ENCODE results near the gene PRKG1. TPM values are rescaled to one million over a fixed set of nuclear protein-coding genes. Genes with fewer than 3 reads are reported as not detected.

Gene PRKG1
- total and polyA plus RNA-seq, 2 experiments from 2014 or later, result 18.2 to 21.1 TPM

DNA sequence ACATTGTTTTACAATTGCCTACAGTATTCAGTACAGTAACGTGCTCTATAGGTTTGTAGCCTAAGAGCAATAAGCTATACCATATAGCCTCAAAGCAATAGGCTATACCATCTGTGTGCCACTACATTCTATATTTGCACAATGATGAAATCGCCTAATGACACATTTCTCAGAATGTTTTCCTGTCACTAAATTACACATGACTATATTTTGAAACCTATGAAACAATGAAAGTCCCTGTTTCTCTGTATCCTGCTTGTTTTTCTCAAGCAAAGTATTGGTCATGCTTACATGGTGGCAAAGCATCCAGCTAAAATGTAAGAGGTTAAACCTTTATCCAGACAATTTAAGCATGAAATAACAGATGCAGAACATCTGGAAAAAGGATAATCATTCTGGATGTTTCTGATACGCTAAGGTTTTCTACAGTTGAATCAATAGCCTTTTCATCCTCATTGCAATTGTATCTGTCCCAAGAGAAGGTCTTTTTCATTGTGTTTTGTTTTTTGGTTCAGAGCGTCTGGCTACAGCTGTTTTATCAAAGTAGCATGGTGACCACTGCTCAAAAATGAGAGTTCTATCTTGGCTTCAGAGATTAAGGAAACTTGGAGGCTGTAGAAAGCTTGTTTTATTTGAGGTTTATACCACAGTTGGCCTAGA lies 543.4 kb downstream of the PRKG1 start:
- Mint-ChIP-seq H3K36me3 (ENCODE audit: low read depth) (no peaks in the 10 kb centered on the region), H3K4me3 (no peak overlapping the region), H3K27ac (no peak overlapping the region; the same call in 1 of the 2 replicates), H3K4me1 (peaks cover 11% of the 10 kb centered on the region), H3K27me3 (ENCODE audit: insufficient read depth, low read depth, poor library complexity) (peaks cover 5% of the 10 kb centered on the region), H3K9me3 (no peaks in the 10 kb centered on the region)
- H3K4me3 ChIP-seq, result no peak overlapping the region
- ATAC-seq (no peak), DNase-seq (ENCODE audit: low spot score) (no peak)
- no peak overlapping the region for H2AFZ ChIP-seq
- TF ChIP-seq, protein P1, sequence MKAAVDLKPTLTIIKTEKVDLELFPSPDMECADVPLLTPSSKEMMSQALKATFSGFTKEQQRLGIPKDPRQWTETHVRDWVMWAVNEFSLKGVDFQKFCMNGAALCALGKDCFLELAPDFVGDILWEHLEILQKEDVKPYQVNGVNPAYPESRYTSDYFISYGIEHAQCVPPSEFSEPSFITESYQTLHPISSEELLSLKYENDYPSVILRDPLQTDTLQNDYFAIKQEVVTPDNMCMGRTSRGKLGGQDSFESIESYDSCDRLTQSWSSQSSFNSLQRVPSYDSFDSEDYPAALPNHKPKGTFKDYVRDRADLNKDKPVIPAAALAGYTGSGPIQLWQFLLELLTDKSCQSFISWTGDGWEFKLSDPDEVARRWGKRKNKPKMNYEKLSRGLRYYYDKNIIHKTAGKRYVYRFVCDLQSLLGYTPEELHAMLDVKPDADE (IDR thresholded peaks at IDR 0.05), result no peak
- TF ChIP-seq, protein P2, sequence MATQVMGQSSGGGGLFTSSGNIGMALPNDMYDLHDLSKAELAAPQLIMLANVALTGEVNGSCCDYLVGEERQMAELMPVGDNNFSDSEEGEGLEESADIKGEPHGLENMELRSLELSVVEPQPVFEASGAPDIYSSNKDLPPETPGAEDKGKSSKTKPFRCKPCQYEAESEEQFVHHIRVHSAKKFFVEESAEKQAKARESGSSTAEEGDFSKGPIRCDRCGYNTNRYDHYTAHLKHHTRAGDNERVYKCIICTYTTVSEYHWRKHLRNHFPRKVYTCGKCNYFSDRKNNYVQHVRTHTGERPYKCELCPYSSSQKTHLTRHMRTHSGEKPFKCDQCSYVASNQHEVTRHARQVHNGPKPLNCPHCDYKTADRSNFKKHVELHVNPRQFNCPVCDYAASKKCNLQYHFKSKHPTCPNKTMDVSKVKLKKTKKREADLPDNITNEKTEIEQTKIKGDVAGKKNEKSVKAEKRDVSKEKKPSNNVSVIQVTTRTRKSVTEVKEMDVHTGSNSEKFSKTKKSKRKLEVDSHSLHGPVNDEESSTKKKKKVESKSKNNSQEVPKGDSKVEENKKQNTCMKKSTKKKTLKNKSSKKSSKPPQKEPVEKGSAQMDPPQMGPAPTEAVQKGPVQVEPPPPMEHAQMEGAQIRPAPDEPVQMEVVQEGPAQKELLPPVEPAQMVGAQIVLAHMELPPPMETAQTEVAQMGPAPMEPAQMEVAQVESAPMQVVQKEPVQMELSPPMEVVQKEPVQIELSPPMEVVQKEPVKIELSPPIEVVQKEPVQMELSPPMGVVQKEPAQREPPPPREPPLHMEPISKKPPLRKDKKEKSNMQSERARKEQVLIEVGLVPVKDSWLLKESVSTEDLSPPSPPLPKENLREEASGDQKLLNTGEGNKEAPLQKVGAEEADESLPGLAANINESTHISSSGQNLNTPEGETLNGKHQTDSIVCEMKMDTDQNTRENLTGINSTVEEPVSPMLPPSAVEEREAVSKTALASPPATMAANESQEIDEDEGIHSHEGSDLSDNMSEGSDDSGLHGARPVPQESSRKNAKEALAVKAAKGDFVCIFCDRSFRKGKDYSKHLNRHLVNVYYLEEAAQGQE (IDR thresholded peaks at IDR 0.05; ENCODE audit: unreplicated experiment), result no peak
- TF ChIP-seq ZNF114 (CRISPR knock-in tag; IDR thresholded peaks at IDR 0.05), result no peak
- TF ChIP-seq JUNB (IDR thresholded peaks at IDR 0.05; ENCODE audit: unreplicated experiment), result no peak
- no peak for TF ChIP-seq STAT1 (IDR thresholded peaks at IDR 0.05; ENCODE audit: unreplicated experiment)
- TF ChIP-seq, protein P3, sequence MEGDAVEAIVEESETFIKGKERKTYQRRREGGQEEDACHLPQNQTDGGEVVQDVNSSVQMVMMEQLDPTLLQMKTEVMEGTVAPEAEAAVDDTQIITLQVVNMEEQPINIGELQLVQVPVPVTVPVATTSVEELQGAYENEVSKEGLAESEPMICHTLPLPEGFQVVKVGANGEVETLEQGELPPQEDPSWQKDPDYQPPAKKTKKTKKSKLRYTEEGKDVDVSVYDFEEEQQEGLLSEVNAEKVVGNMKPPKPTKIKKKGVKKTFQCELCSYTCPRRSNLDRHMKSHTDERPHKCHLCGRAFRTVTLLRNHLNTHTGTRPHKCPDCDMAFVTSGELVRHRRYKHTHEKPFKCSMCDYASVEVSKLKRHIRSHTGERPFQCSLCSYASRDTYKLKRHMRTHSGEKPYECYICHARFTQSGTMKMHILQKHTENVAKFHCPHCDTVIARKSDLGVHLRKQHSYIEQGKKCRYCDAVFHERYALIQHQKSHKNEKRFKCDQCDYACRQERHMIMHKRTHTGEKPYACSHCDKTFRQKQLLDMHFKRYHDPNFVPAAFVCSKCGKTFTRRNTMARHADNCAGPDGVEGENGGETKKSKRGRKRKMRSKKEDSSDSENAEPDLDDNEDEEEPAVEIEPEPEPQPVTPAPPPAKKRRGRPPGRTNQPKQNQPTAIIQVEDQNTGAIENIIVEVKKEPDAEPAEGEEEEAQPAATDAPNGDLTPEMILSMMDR (conservative IDR thresholded peaks at IDR 0.05; ENCODE audit: low read depth in 2 of 2), result no peak
- TF ChIP-seq EZH2 (IDR thresholded peaks at IDR 0.05; ENCODE audit: low read depth, unreplicated experiment), result no peak
- TF ChIP-seq NANOG (IDR thresholded peaks at IDR 0.05; ENCODE audit: borderline replicate concordance), result no peak
- no peak for TF ChIP-seq EZH2phosphoT487 (IDR thresholded peaks at IDR 0.05; ENCODE audit: unreplicated experiment)
- TF ChIP-seq POLR2AphosphoS5 (IDR thresholded peaks at IDR 0.05; ENCODE audit: low read depth), result no peak
- no peak for TF ChIP-seq CREB1 (CRISPR knock-in tag; IDR thresholded peaks at IDR 0.05; ENCODE audit: low read depth)
- no peaks in the 10 kb centered on the region for H3K36me3 ChIP-seq (ENCODE audit: insufficient read depth)
- no peaks in the 10 kb centered on the region for H4K20me1 ChIP-seq (replicated peaks; ENCODE audit: insufficient read depth)
- no peaks in the 10 kb centered on the region for H3K27me3 ChIP-seq (ENCODE audit: insufficient read depth)
- H3K27ac ChIP-seq (ENCODE audit: low read depth), result no peak overlapping the region
- no peaks in the 10 kb centered on the region for H3F3A ChIP-seq (replicated peaks; ENCODE audit: low read depth)
- H3K4me2 ChIP-seq, result no peak overlapping the region
- H3K9me2 ChIP-seq (ENCODE audit: insufficient read depth), result no peaks in the 10 kb centered on the region
- no peaks in the 10 kb centered on the region for H3K79me2 ChIP-seq (replicated peaks; ENCODE audit: insufficient read depth)
- peaks cover 8% of the 10 kb centered on the region; the same call in 1 of the 2 replicates for H3K4me1 ChIP-seq (ENCODE audit: insufficient read depth)

Data from GM23338 (cell line).